H9 (cell line): ENCODE results near the gene CTCF. TPM values are rescaled to one million over a fixed set of nuclear protein-coding genes. Genes with fewer than 3 reads are reported as not detected.
A peak's percentile ranks its signal among the peaks of the same experiment; 100 is the strongest.

Experiments used
- DNase-seq: peaks from one replicate; pipeline ENCODE4 v3.0.0-alpha.2; 2017
- H2AFZ ChIP-seq: one replicate; pipeline ENCODE4 v1.6.1; 2013; ENCODE audit warnings: mild to moderate bottlenecking, low read length, control low read depth, moderate library complexity
- H2AK5ac ChIP-seq: 2 replicates; pipeline ENCODE4 v1.6.1; 2013; ENCODE audit warnings: low read length, control low read depth, mixed read lengths; ENCODE audit not compliant: insufficient read length
- H2BK120ac ChIP-seq: one replicate; pipeline ENCODE4 v1.6.1; 2013; ENCODE audit warnings: low read depth, mild to moderate bottlenecking, low read length, control low read depth, inconsistent platforms; ENCODE audit not compliant: poor library complexity, severe bottlenecking
- H2BK12ac ChIP-seq: 2 replicates; pipeline ENCODE4 v1.6.1; 2013; ENCODE audit warnings: low read length, control low read depth, mixed read lengths, low read depth; ENCODE audit not compliant: insufficient read length
- H2BK15ac ChIP-seq: 2 replicates; pipeline ENCODE4 v1.6.1; 2013; ENCODE audit warnings: low read depth, low read length, control low read depth
- H2BK20ac ChIP-seq: one replicate; pipeline ENCODE4 v1.6.1; 2013; ENCODE audit warnings: low read depth, mild to moderate bottlenecking, low read length, control low read depth, inconsistent platforms; ENCODE audit not compliant: poor library complexity, severe bottlenecking
- H2BK5ac ChIP-seq: 2 replicates; pipeline ENCODE4 v1.6.1; 2013; ENCODE audit warnings: low read length, control low read depth, mixed read lengths; ENCODE audit not compliant: insufficient read length
- H3K14ac ChIP-seq: 2 replicates; pipeline ENCODE4 v1.6.1; 2013; ENCODE audit warnings: low read length, control low read depth; ENCODE audit not compliant: insufficient read depth
- H3K18ac ChIP-seq: 2 replicates; pipeline ENCODE4 v1.6.1; 2013; ENCODE audit warnings: low read depth, mild to moderate bottlenecking, mixed read lengths, low read length, control low read depth; ENCODE audit not compliant: insufficient read length
- H3K23ac ChIP-seq: 2 replicates; pipeline ENCODE4 v1.6.1; 2013; ENCODE audit warnings: low read length, control low read depth, mixed read lengths, low read depth; ENCODE audit not compliant: insufficient read length
- H3K23me2 ChIP-seq: 2 replicates; pipeline ENCODE4 v1.6.1; 2013; ENCODE audit warnings: low read depth, mild to moderate bottlenecking, mixed read lengths, low read length, control low read depth; ENCODE audit not compliant: insufficient read length, poor library complexity, severe bottlenecking
- H3K27ac ChIP-seq: 2 replicates; pipeline ENCODE4 v1.5.1; 2013; ENCODE audit warnings: low read length, control low read depth, mixed read lengths, low read depth; ENCODE audit not compliant: insufficient read length
- H3K27me3 ChIP-seq: 2 replicates; pipeline ENCODE4 v1.6.1; 2013; ENCODE audit warnings: low read length, control low read depth, inconsistent platforms; ENCODE audit not compliant: insufficient read depth
- H3K4ac ChIP-seq: 2 replicates; pipeline ENCODE4 v1.6.1; 2013; ENCODE audit warnings: low read depth, mild to moderate bottlenecking, control low read depth, inconsistent platforms, low read length, moderate library complexity
- H3K4me1 ChIP-seq: 2 replicates; pipeline ENCODE4 v1.6.1; 2013; ENCODE audit warnings: low read length, control low read depth, inconsistent platforms; ENCODE audit not compliant: insufficient read depth
- H3K4me2 ChIP-seq: 2 replicates; pipeline ENCODE4 v1.6.1; 2013; ENCODE audit warnings: low read length, control low read depth, mixed read lengths; ENCODE audit not compliant: insufficient read length, insufficient read depth
- H3K56ac ChIP-seq: 2 replicates; pipeline ENCODE4 v1.6.1; 2013; ENCODE audit warnings: low read depth, mild to moderate bottlenecking, mixed read lengths, low read length, control low read depth; ENCODE audit not compliant: insufficient read length
- H3K79me1 ChIP-seq: 2 replicates; pipeline ENCODE4 v1.6.1; 2013; ENCODE audit warnings: low read depth, mild to moderate bottlenecking, moderate library complexity, low read length, control low read depth, inconsistent platforms; ENCODE audit not compliant: insufficient read depth, poor library complexity, severe bottlenecking
- H3K79me2 ChIP-seq: 2 replicates; pipeline ENCODE4 v1.6.1; 2013; ENCODE audit warnings: low read length, control low read depth, inconsistent platforms; ENCODE audit not compliant: insufficient read depth
- H3K9ac ChIP-seq: 2 replicates; pipeline ENCODE4 v1.6.1; 2013; ENCODE audit warnings: low read length, control low read depth, mixed read lengths; ENCODE audit not compliant: insufficient read length; ENCODE audit errors: extremely low read depth
- H3K9me3 ChIP-seq: one replicate; pipeline ENCODE4 v1.6.1; 2013; ENCODE audit warnings: low read depth, low read length, inconsistent platforms; ENCODE audit not compliant: control insufficient read depth
- H3T11ph ChIP-seq: one replicate; pipeline ENCODE4 v1.6.1; 2013; ENCODE audit warnings: mild to moderate bottlenecking, low read length, control low read depth, inconsistent platforms
- H4K20me1 ChIP-seq: one replicate; pipeline ENCODE4 v1.6.1; 2013; ENCODE audit not compliant: control insufficient read depth, insufficient read length, insufficient read depth
- H4K5ac ChIP-seq: 2 replicates; pipeline ENCODE4 v1.6.1; 2013; ENCODE audit warnings: low read depth, mild to moderate bottlenecking, mixed read lengths, low read length, control low read depth; ENCODE audit not compliant: insufficient read length
- H4K8ac ChIP-seq: replicated peaks from 2 replicates; pipeline ENCODE4 v1.6.1; 2013; ENCODE audit warnings: low read length, control low read depth, mixed read lengths, low read depth; ENCODE audit not compliant: insufficient read length
- H4K91ac ChIP-seq: 2 replicates; pipeline ENCODE4 v1.6.1; 2013; ENCODE audit warnings: low read depth, mild to moderate bottlenecking, moderate library complexity, mixed read lengths, low read length, control low read depth; ENCODE audit not compliant: insufficient read length
- H3K27ac Mint-ChIP-seq, 3 experiments: 2 replicates in 2 of 3; 3 replicates in 1 of 3; pipeline ENCODE4 v1.8.0; 2020 to 2021; ENCODE audit warnings: mixed read lengths in 3 of 3, mild to moderate bottlenecking in 1 of 3, moderate library complexity in 1 of 3
- H3K27me3 Mint-ChIP-seq: 2 replicates; pipeline ENCODE4 v1.8.0; 2021; ENCODE audit warnings: low read depth, mild to moderate bottlenecking, moderate library complexity, mixed read lengths
- H3K36me3 Mint-ChIP-seq, 3 experiments: 2 replicates in 2 of 3; 3 replicates in 1 of 3; pipeline ENCODE4 v1.8.0; 2020 to 2021; ENCODE audit warnings: low read depth in 3 of 3, mixed read lengths in 3 of 3; ENCODE audit not compliant: insufficient read depth in 1 of 3
- H3K4me1 Mint-ChIP-seq, 2 experiments: 2 replicates each; pipeline ENCODE4 v1.8.0; 2020; ENCODE audit warnings: mixed read lengths in 2 of 2
- H3K4me3 Mint-ChIP-seq, 2 experiments: 2 replicates in 1 of 2; 3 replicates in 1 of 2; pipeline ENCODE4 v1.8.0; 2020 to 2021; ENCODE audit warnings: mild to moderate bottlenecking in 2 of 2, mixed read lengths in 2 of 2, moderate library complexity in 1 of 2
- H3K9me3 Mint-ChIP-seq, 2 experiments: 2 replicates in 1 of 2; 3 replicates in 1 of 2; pipeline ENCODE4 v1.8.0; 2020; ENCODE audit warnings: mild to moderate bottlenecking in 2 of 2, mixed read lengths in 2 of 2, moderate library complexity in 1 of 2
- WGBS: extraction: QIAGEN DNeasy Blood & Tissue Kit; methylation state at CpG from one replicate; pipeline ENCODE4 v1.1.7; 2013; ENCODE audit warnings: missing lambda C conversion rate, low lambda C conversion rate, mixed read lengths; ENCODE audit not compliant: insufficient read length; ENCODE audit errors: extremely low coverage; 5-methylcytosine and 5-hydroxymethylcytosine counted together
- total RNA-seq: library from RNA; stranded (reverse); gene quantifications from 2 replicates; pipeline ENCODE4 v1.2.1, GENCODE V29; 2021
- TF ChIP-seq, protein P1 (sequence below): fragments of 200-600 bp; sonication (generic); conservative IDR thresholded peaks from 3 replicates; pipeline ENCODE4 v1.8.0; 2021; ENCODE audit warnings: antibody characterized with exemption, mild to moderate bottlenecking

CTCF gene
- total RNA-seq, 1 experiment from 2014 or later, result 87.3 TPM

DNA sequence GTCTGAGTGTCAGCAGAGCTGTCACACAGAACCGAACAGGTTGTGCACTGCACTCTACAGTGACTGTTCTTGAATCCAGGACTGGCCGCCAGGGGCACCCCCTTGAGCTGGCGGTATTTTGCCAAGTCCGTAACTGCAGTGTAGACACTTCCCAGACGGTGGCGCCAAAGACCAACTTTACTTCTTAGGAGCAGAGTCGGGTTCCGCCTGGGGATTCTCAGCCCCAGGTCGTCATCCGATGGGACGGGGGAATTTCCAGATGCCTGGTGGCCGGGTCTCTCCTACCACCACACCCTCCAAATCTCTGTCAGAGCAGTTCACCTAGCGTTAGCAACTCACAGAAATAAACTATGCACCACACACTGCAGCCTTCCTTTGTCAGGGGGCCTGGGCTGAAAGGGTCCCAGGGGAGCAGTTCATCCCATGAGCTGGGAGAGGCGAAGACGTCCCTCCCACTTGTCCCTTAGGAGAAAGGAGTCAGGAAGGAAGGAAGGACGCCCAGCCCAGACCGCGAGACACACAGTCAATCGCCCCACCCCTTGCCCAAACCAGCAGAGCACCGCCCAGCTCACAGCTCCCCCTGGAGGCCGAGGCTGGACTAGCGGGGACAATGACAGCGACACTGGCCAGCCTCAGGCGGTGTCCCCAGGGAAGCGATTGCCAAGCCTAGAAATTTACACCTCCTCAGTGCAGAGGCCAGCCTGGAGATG lies 41.1 kb upstream of the CTCF start:
- Mint-ChIP-seq H3K4me3 (peak overlapping the region; percentile 68 to 84), H3K4me1 (peaks cover 0 to 9% of the 10 kb centered on the region in 2 experiments; a peak in 3 of 4 replicates), H3K27ac (peak overlapping the region in 2 of 3 experiments; percentile 96 to 98; a peak in 4 of 7 replicates), H3K27me3 (peaks cover 91% of the 10 kb centered on the region), H3K9me3 (peaks cover 3 to 4% of the 10 kb centered on the region in 2 experiments; a peak in 3 of 5 replicates), H3K36me3 (no peaks in the 10 kb centered on the region)
- H4K5ac ChIP-seq, result no peak overlapping the region
- peak; percentile 97 for DNase-seq
- H3K18ac ChIP-seq, result peak overlapping the region; percentile 43
- H4K8ac ChIP-seq, result no peak overlapping the region
- no peak overlapping the region for H3K14ac ChIP-seq
- H3T11ph ChIP-seq, result no peak overlapping the region
- whole genome bisulfite sequencing, result no CpG with 5 or more reads among the region's 25 CpGs
- H3K56ac ChIP-seq, result no peak overlapping the region
- no peaks in the 10 kb centered on the region for H3K79me2 ChIP-seq
- no peaks in the 10 kb centered on the region for H3K9me3 ChIP-seq
- H3K27me3 ChIP-seq, result no peaks in the 10 kb centered on the region; the same call in 1 of the 2 replicates
- H2AK5ac ChIP-seq, result no peak overlapping the region
- H4K91ac ChIP-seq, result no peak overlapping the region
- H2BK5ac ChIP-seq, result no peak overlapping the region
- H2BK120ac ChIP-seq, result no peak overlapping the region
- H3K23me2 ChIP-seq, result no peaks in the 10 kb centered on the region
- H2BK15ac ChIP-seq, result no peak overlapping the region
- H3K27ac ChIP-seq, result no peak overlapping the region
- no peak overlapping the region for H3K23ac ChIP-seq
- no peak overlapping the region for H3K9ac ChIP-seq
- H2BK12ac ChIP-seq, result no peak overlapping the region
- no peaks in the 10 kb centered on the region for H3K79me1 ChIP-seq
- H4K20me1 ChIP-seq, result no peaks in the 10 kb centered on the region
- peak overlapping the region; percentile 53 for H3K4me2 ChIP-seq
- TF ChIP-seq, protein P1, sequence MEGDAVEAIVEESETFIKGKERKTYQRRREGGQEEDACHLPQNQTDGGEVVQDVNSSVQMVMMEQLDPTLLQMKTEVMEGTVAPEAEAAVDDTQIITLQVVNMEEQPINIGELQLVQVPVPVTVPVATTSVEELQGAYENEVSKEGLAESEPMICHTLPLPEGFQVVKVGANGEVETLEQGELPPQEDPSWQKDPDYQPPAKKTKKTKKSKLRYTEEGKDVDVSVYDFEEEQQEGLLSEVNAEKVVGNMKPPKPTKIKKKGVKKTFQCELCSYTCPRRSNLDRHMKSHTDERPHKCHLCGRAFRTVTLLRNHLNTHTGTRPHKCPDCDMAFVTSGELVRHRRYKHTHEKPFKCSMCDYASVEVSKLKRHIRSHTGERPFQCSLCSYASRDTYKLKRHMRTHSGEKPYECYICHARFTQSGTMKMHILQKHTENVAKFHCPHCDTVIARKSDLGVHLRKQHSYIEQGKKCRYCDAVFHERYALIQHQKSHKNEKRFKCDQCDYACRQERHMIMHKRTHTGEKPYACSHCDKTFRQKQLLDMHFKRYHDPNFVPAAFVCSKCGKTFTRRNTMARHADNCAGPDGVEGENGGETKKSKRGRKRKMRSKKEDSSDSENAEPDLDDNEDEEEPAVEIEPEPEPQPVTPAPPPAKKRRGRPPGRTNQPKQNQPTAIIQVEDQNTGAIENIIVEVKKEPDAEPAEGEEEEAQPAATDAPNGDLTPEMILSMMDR, result peak; percentile 75
- no peak overlapping the region for H2AFZ ChIP-seq
- H3K4ac ChIP-seq, result no peak overlapping the region
- no peaks in the 10 kb centered on the region for H3K4me1 ChIP-seq
- H2BK20ac ChIP-seq, result no peak overlapping the region
